SU-DHL-6 (cell line): Measurements from ENCODE around the gene PPFIBP2.

Experiments
- CTCF ChIP-seq: fragments of 200-600 bp; sonication (generic); IDR thresholded peaks from one replicate; pipeline ENCODE4 v1.5.1; 2017; ENCODE audit warnings: antibody characterized with exemption, mild to moderate bottlenecking, low read length, moderate library complexity; ENCODE audit not compliant: insufficient read depth, poor library complexity, severe bottlenecking
- EZH2phosphoT487 ChIP-seq: fragments of 200-600 bp; sonication (generic), shearing (Covaris generic); conservative IDR thresholded peaks from 2 replicates; pipeline ENCODE4 v1.6.1; 2018; ENCODE audit warnings: mild to moderate bottlenecking, antibody characterized with exemption, low read length, moderate library complexity, mixed read lengths

- TF ChIP-seq CTCF: no peak
- no peak for TF ChIP-seq EZH2phosphoT487
Observed at GRCh38 chr11:7677071-7677470, 163.3 kb downstream of the PPFIBP2 start.
